IMR-90 (cell line): Measurements from ENCODE around the gene SLC16A2. TPM values are rescaled to one million over a fixed set of nuclear protein-coding genes. Genes with fewer than 3 reads are reported as not detected.

Source experiments
- ATAC-seq: fragments of 200-7000 bp; cut with Tn5 transposase; 2 replicates; pipeline ENCODE4 v1.9.1; 2020; ENCODE audit warnings: low read depth, mild to moderate bottlenecking, moderate library complexity
- BruUV-seq: library from RNA; stranded (reverse); fragments of 400-500 nt; replicated peaks from 2 replicates; lab custom pipeline; 2021; lab: Mats Ljungman, UMichigan
- CTCF ChIA-PET: fragments of 300-600 bp; formaldehyde crosslinking; extraction: SDS; loops from one replicate; lab custom pipeline; 2021; ENCODE audit warnings: antibody characterized with exemption; lab: Yijun Ruan, JAX
- POLR2A ChIA-PET: fragments of 300-600 bp; sonication (Branson Sonifier 250); formaldehyde crosslinking; loops from one replicate; lab custom pipeline; 2022; ENCODE audit warnings: antibody characterized with exemption; ENCODE audit not compliant: unreplicated experiment; lab: Charles Lee
- DNase-seq: peaks from one replicate; pipeline ENCODE4 v3.0.0; 2013
- H2AFZ ChIP-seq: replicated peaks from 2 replicates; pipeline ENCODE3; 2013; ENCODE audit warnings: low read length, mild to moderate bottlenecking; ENCODE audit not compliant: poor library complexity
- H2AK5ac ChIP-seq: 2 replicates; pipeline ENCODE4 v1.6.1; 2013; ENCODE audit warnings: low read depth, low read length, inconsistent platforms
- H2AK9ac ChIP-seq: replicated peaks from 2 replicates; pipeline ENCODE3; 2013; ENCODE audit warnings: mild to moderate bottlenecking, low read depth, low read length, moderate library complexity; ENCODE audit not compliant: poor library complexity
- H2BK120ac ChIP-seq: 2 replicates; pipeline ENCODE4 v1.6.1; 2013; ENCODE audit warnings: low read depth, low read length, inconsistent platforms
- H2BK15ac ChIP-seq: 3 replicates; pipeline ENCODE4 v1.6.1; 2013; ENCODE audit warnings: low read depth, low read length, inconsistent platforms
- H2BK20ac ChIP-seq: 2 replicates; pipeline ENCODE4 v1.6.1; 2013; ENCODE audit warnings: low read depth, mild to moderate bottlenecking, inconsistent platforms, low read length, moderate library complexity
- H2BK5ac ChIP-seq: 2 replicates; pipeline ENCODE4 v1.6.1; 2013; ENCODE audit warnings: mild to moderate bottlenecking, low read depth, low read length, inconsistent platforms; ENCODE audit not compliant: poor library complexity, severe bottlenecking
- H3K14ac ChIP-seq: replicated peaks from 2 replicates; pipeline ENCODE4 v1.6.1; 2013; ENCODE audit warnings: low read depth, low read length, inconsistent platforms
- H3K18ac ChIP-seq: 2 replicates; pipeline ENCODE4 v1.6.1; 2013; ENCODE audit warnings: low read depth, low read length, control low read depth
- H3K23ac ChIP-seq: 2 replicates; pipeline ENCODE4 v1.6.1; 2013; ENCODE audit warnings: low read depth, low read length, inconsistent platforms
- H3K27ac ChIP-seq: 2 replicates; pipeline ENCODE4 v1.5.1; 2013; ENCODE audit warnings: mild to moderate bottlenecking, control low read depth, low read length; ENCODE audit not compliant: insufficient read depth
- H3K27me3 ChIP-seq: 2 replicates; pipeline ENCODE4 v1.6.1; 2013; ENCODE audit warnings: low read length; ENCODE audit not compliant: control insufficient read depth, insufficient read depth
- H3K36me3 ChIP-seq: 2 replicates; pipeline ENCODE4 v1.6.1; 2013; ENCODE audit warnings: low read length, mixed read lengths; ENCODE audit not compliant: control insufficient read depth, insufficient read depth
- H3K4ac ChIP-seq: 2 replicates; pipeline ENCODE4 v1.6.1; 2013; ENCODE audit warnings: low read depth, low read length, inconsistent platforms
- H3K4me1 ChIP-seq: 2 replicates; pipeline ENCODE4 v1.6.1; 2013; ENCODE audit warnings: low read length, mixed read lengths; ENCODE audit not compliant: control insufficient read depth, insufficient read depth
- H3K4me2 ChIP-seq: 2 replicates; pipeline ENCODE4 v1.6.1; 2013; ENCODE audit warnings: low read depth, mild to moderate bottlenecking, control low read depth, low read length, moderate library complexity
- H3K4me3 ChIP-seq: 2 replicates; pipeline ENCODE4 v1.5.1; 2013; ENCODE audit warnings: low read depth, mild to moderate bottlenecking, control low read depth, low read length, moderate library complexity; ENCODE audit not compliant: insufficient read depth
- H3K56ac ChIP-seq: 2 replicates; pipeline ENCODE4 v1.6.1; 2013; ENCODE audit warnings: low read length, inconsistent platforms; ENCODE audit not compliant: insufficient read depth; ENCODE audit errors: extremely low read depth
- H3K79me1 ChIP-seq, 2 experiments: 2 replicates each; pipeline ENCODE4 v1.6.1; 2013; ENCODE audit warnings: low read length in 2 of 2, inconsistent platforms in 1 of 2, low read depth in 1 of 2
- H3K9ac ChIP-seq: 2 replicates; pipeline ENCODE4 v1.6.1; 2013; ENCODE audit warnings: low read depth, low read length, control low read depth
- H3K9me1 ChIP-seq: 2 replicates; pipeline ENCODE4 v1.6.1; 2013; ENCODE audit warnings: low read length, inconsistent platforms; ENCODE audit not compliant: insufficient read depth
- H3K9me3 ChIP-seq: 2 replicates; pipeline ENCODE4 v1.6.1; 2013; ENCODE audit warnings: low read length; ENCODE audit not compliant: control insufficient read depth, insufficient read depth
- H4K20me1 ChIP-seq: 2 replicates; pipeline ENCODE4 v1.6.1; 2013; ENCODE audit warnings: low read length, inconsistent platforms; ENCODE audit not compliant: insufficient read depth
- H4K5ac ChIP-seq: 2 replicates; pipeline ENCODE4 v1.6.1; 2013; ENCODE audit warnings: mild to moderate bottlenecking, low read depth, low read length, control low read depth
- H4K8ac ChIP-seq, 2 experiments: 2 replicates each; pipeline ENCODE4 v1.6.1; 2013; ENCODE audit warnings: low read depth in 2 of 2, low read length in 2 of 2, control low read depth in 1 of 2, inconsistent platforms in 1 of 2
- H4K91ac ChIP-seq: 2 replicates; pipeline ENCODE4 v1.6.1; 2013; ENCODE audit warnings: low read depth, low read length, inconsistent platforms; ENCODE audit not compliant: insufficient read depth
- BHLHE40 ChIP-seq: fragments of 150-350 bp; IDR thresholded peaks from 2 replicates; pipeline ENCODE4 v1.6.1; 2016; ENCODE audit warnings: mild to moderate bottlenecking, low read depth, low read length
- CEBPB ChIP-seq: IDR thresholded peaks from 2 replicates; pipeline ENCODE4 v1.6.1; 2012; ENCODE audit warnings: low read depth, low read length, improper control_type of control experiment
- FOS ChIP-seq: fragments of 150-350 bp; IDR thresholded peaks from 2 replicates; pipeline ENCODE4 v1.6.1; 2016; ENCODE audit warnings: low read depth, low read length
- MAZ ChIP-seq: IDR thresholded peaks from 2 replicates; pipeline ENCODE4 v1.6.1; 2012; ENCODE audit warnings: low read depth, mild to moderate bottlenecking, low read length, improper control_type of control experiment, moderate library complexity, borderline replicate concordance
- POLR2A ChIP-seq: IDR thresholded peaks from 2 replicates; pipeline ENCODE4 v1.6.1; 2012; ENCODE audit warnings: mild to moderate bottlenecking, low read depth, low read length
- RAD21 ChIP-seq: IDR thresholded peaks from 2 replicates; pipeline ENCODE4 v1.6.1; 2012; ENCODE audit warnings: low read length, improper control_type of control experiment
- WGBS, 2 experiments: methylation state at CpG; one replicate each; pipeline versions ENCODE4 v1.1.5 to v1.1.7; 2013; ENCODE audit warnings: missing lambda C conversion rate in 2 of 2; ENCODE audit not compliant: insufficient read length in 1 of 2; ENCODE audit errors: extremely low coverage in 2 of 2; 5-methylcytosine and 5-hydroxymethylcytosine counted together
- dilution Hi-C: fragments of 300-500 bp; cut with HindIII; formaldehyde crosslinking; loops from one replicate; pipeline ENCODE4 v1.14.3; 2018; ENCODE audit warnings: low sequenced_read_pairs; ENCODE audit not compliant: unreplicated experiment
- in situ Hi-C: fragments of 300-500 bp; cut with MboI; formaldehyde crosslinking; loops from 3 replicates; pipeline ENCODE4 v1.14.3; 2019; ENCODE audit warnings: low sequenced_read_pairs, inconsistent platforms, mixed read lengths
- intact Hi-C: fragments of 100-400 bp; cut with micrococcal nuclease; formaldehyde crosslinking; loops from 2 replicates; pipeline ENCODE4 v1.10.0; 2022
- polyA plus RNA-seq, 3 experiments: library from polyadenylated mRNA; depleted of rRNA; stranded (reverse); fragments of >200 nt; gene quantifications; 2 replicates each; pipeline ENCODE4 v1.2.3, GENCODE V29; 2012; ENCODE audit warnings: low replicate concordance in 1 of 3
- total RNA-seq: library from RNA; depleted of rRNA; stranded (reverse); fragments of >200 nt; gene quantifications from 2 replicates; pipeline ENCODE4 v1.2.3, GENCODE V29; 2012
- TF ChIP-seq, protein P1 (sequence below): conservative IDR thresholded peaks from 2 replicates; pipeline ENCODE4 v1.5.1; 2012; ENCODE audit warnings: mild to moderate bottlenecking, low read depth, low read length, improper control_type of control experiment

The SLC16A2 gene
- total and polyA plus RNA-seq, 2 of the 4 experiments (the other 2 are of a cell fraction) = 6.1 to 23.8 TPM

DNA sequence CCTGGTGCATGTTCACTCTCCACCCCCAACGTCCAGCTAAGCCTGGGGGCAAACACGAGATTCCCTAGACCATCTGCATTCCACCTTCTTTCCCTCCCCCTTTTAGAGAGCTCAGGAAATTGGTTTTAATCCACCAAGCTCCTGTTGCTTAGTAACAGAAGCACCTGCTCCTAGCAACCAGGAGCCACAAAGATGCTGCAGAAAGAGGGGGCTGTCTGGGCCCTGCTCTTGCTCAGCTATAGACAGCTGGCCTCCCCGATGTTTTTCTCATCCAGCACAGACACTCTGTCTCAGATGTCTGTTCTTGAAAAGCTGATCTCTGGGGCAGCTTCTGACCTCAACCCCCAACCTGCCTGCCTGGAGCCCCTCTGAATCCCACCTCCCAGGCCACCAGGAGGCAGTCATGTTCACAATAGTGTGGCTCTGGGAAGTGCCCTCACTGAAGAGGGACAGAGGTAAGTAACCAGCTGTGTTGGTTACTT lies 71.5 kb downstream of the SLC16A2 start:
- DNase-seq (no peak), ATAC-seq (no peak)
- Histone ChIP-seq H2BK15ac (no peak overlapping the region), H2AFZ (no peak overlapping the region), H3K27ac (no peak overlapping the region), H3K4me2 (no peak overlapping the region), H3K9me3 (no peaks in the 10 kb centered on the region), H4K8ac (no peak overlapping the region), H2BK5ac (no peak overlapping the region), H2AK9ac (no peak overlapping the region), H4K20me1 (no peaks in the 10 kb centered on the region; the same call in 1 of the 2 replicates), H2AK5ac (no peak overlapping the region), H3K23ac (no peak overlapping the region), H3K9me1 (no peaks in the 10 kb centered on the region), H3K18ac (no peak overlapping the region), H4K91ac (no peak overlapping the region), H3K79me1 (no peaks in the 10 kb centered on the region), H3K14ac (no peak overlapping the region), H2BK120ac (no peak overlapping the region), H3K4ac (no peak overlapping the region), H3K56ac (no peak overlapping the region), H3K27me3 (peaks cover 4% of the 10 kb centered on the region; the same call in 1 of the 2 replicates), H4K5ac (no peak overlapping the region), H3K4me3 (no peak overlapping the region), H3K36me3 (no peaks in the 10 kb centered on the region), H2BK20ac (no peak overlapping the region), H3K9ac (no peak overlapping the region), H3K4me1 (no peaks in the 10 kb centered on the region)
- 32% methylated on average over 2 of the region's 3 CpGs; no CpG with 5 or more reads in 1 of the 2 experiments for WGBS, 2 experiments
- dilution Hi-C loops = no loop called here
- CTCF ChIA-PET = no interaction called here
- TF ChIP-seq, protein P1, sequence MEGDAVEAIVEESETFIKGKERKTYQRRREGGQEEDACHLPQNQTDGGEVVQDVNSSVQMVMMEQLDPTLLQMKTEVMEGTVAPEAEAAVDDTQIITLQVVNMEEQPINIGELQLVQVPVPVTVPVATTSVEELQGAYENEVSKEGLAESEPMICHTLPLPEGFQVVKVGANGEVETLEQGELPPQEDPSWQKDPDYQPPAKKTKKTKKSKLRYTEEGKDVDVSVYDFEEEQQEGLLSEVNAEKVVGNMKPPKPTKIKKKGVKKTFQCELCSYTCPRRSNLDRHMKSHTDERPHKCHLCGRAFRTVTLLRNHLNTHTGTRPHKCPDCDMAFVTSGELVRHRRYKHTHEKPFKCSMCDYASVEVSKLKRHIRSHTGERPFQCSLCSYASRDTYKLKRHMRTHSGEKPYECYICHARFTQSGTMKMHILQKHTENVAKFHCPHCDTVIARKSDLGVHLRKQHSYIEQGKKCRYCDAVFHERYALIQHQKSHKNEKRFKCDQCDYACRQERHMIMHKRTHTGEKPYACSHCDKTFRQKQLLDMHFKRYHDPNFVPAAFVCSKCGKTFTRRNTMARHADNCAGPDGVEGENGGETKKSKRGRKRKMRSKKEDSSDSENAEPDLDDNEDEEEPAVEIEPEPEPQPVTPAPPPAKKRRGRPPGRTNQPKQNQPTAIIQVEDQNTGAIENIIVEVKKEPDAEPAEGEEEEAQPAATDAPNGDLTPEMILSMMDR = peak; percentile 13; the same call in 1 of the 2 replicates
- TF ChIP-seq MAZ (no peak), FOS (no peak), CEBPB (no peak), POLR2A (no peak), RAD21 (no peak; the same call in 1 of the 2 replicates), BHLHE40 (no peak)
- POLR2A ChIA-PET = no interaction called here
- intact Hi-C loops = no loop called here
- BruUV-seq = no TSS peak
- in situ Hi-C loops = no loop called here
